Measurements from ENCODE around the gene YWHAH.

YWHAH gene

DNA sequence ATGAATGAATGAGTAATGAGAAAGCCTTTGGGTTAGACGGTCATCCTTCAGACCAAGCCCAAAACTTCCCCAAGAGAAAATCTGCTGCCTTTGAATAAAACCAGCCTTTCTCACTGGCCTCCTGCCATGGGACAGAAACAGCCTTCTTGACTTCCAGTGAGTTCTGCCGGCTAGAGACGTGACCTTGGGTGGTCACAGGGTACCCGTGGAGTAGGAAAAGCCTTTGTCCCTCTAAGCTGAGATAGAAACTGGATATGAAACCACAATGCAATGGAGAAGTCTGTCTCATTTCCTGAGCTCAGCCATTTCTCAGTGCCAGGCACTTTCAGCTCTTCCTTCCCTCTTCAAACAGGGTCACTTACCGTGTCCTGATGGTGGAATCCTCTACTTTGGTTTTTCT lies 21.2 kb upstream of the YWHAH start:
- H3K4me3 ChIP-seq (ENCODE audit: low read depth, low read length): no peak overlapping the region
- TF ChIP-seq, protein P1, sequence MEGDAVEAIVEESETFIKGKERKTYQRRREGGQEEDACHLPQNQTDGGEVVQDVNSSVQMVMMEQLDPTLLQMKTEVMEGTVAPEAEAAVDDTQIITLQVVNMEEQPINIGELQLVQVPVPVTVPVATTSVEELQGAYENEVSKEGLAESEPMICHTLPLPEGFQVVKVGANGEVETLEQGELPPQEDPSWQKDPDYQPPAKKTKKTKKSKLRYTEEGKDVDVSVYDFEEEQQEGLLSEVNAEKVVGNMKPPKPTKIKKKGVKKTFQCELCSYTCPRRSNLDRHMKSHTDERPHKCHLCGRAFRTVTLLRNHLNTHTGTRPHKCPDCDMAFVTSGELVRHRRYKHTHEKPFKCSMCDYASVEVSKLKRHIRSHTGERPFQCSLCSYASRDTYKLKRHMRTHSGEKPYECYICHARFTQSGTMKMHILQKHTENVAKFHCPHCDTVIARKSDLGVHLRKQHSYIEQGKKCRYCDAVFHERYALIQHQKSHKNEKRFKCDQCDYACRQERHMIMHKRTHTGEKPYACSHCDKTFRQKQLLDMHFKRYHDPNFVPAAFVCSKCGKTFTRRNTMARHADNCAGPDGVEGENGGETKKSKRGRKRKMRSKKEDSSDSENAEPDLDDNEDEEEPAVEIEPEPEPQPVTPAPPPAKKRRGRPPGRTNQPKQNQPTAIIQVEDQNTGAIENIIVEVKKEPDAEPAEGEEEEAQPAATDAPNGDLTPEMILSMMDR (IDR thresholded peaks at IDR 0.05; ENCODE audit: low read depth, low read length): no peak

DNA sequence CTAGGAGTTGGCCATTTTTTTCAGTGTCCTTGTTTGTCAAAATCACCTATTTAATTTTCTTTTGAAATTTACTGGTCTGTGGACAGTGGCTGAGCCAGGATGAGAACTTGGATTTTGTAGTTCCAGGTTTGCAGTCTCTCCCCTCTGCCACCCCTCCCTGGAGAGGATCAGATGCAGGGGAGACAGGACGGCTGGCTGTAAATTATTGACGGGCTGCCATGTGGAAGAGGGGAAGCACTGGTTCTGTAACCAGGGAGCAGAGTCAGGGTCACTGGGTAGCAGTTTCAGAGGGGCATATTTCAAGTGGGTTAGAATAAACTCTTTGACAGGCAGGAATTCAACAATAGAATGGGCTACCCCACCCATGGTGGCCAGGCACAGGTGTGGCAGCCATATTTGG lies 20.6 kb upstream of the YWHAH start:
- TF ChIP-seq, protein P1 (IDR thresholded peaks at IDR 0.05; ENCODE audit: low read depth, low read length): no peak
- H3K4me3 ChIP-seq (ENCODE audit: low read depth, low read length): no peak overlapping the region

DNA sequence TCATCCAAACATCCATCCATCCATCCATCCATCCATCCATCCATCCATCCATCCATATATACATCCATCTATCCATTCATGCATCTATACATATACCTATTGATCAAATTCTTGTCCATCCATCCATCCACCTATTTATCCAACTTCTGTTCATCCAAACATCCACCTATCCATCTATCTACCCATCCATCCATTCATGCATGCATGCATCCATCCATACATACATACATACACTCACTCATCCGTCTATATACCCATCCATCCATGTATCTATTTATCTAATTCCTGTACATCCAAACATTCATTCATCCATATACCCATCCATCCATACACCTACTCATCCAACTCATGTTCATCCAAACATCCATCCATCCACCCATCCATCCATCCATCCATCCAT lies 19.3 kb upstream of the YWHAH start:
- H3K4me3 ChIP-seq (ENCODE audit: low read depth, low read length): no peak overlapping the region
- TF ChIP-seq, protein P1 (IDR thresholded peaks at IDR 0.05; ENCODE audit: low read depth, low read length): no peak

DNA sequence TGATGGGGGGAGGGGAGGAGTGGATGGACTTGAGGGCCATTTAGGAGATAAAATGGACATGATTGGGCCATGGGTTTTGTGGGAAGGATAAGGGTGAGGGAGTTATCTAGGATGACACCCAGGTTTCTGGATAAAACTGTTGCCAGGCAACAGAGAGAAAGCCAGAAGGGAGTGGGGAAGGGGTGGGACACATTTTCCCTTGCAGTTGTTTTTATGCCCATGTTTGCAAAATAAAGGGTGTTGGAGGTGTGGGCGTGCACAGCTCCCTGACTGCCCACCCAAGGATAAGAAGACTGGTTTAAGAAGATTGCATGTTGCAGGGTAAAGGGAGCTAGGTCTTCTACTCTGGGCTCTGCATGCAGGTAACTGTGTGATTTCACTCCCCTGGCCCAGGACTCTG lies 18.3 kb upstream of the YWHAH start:
- TF ChIP-seq, protein P1 (IDR thresholded peaks at IDR 0.05; ENCODE audit: low read depth, low read length): no peak
- H3K4me3 ChIP-seq (ENCODE audit: low read depth, low read length): no peak overlapping the region

DNA sequence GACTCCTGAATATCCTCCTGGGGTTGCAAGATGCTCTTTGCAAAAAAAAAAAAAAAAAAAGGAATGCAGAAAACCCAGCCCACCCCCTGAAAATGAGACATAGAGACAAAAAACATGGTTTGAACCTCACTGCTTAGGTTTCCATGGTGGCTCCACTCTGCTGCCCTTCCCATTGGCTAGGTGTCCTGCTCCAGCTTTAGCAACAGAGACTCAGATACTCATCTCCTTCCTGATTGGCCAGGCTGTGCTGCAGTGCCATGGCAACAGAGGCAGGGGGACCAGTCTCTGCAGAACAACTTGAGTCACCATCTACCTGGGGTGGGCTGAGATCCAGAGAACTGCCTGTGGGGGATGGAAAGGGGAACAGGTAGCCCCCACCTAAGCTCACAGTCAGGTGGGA lies 17.4 kb upstream of the YWHAH start:
- TF ChIP-seq, protein P1 (IDR thresholded peaks at IDR 0.05; ENCODE audit: low read depth, low read length): no peak
- no peak overlapping the region for H3K4me3 ChIP-seq (ENCODE audit: low read depth, low read length)

DNA sequence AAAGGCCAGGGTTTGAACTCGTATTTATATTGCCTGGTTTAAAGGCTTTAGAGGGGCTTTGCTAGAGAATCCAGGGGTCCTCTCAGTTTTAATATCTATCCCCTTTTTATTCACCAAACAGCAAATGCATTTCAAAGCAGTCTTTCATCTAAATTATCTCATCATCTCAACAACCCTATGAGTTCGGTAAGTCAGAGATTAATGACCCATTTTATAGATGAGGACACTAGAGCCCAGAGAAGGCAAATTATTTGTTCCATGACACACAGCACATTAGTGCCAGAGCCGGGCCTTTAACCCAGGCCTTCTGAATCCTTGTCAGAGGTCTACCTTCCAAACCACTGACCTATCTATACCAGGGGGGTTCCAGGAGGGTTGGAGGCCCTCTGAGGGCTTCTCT lies 16.8 kb upstream of the YWHAH start:
- no peak overlapping the region for H3K4me3 ChIP-seq (ENCODE audit: low read depth, low read length)
- TF ChIP-seq, protein P1 (IDR thresholded peaks at IDR 0.05; ENCODE audit: low read depth, low read length): no peak

DNA sequence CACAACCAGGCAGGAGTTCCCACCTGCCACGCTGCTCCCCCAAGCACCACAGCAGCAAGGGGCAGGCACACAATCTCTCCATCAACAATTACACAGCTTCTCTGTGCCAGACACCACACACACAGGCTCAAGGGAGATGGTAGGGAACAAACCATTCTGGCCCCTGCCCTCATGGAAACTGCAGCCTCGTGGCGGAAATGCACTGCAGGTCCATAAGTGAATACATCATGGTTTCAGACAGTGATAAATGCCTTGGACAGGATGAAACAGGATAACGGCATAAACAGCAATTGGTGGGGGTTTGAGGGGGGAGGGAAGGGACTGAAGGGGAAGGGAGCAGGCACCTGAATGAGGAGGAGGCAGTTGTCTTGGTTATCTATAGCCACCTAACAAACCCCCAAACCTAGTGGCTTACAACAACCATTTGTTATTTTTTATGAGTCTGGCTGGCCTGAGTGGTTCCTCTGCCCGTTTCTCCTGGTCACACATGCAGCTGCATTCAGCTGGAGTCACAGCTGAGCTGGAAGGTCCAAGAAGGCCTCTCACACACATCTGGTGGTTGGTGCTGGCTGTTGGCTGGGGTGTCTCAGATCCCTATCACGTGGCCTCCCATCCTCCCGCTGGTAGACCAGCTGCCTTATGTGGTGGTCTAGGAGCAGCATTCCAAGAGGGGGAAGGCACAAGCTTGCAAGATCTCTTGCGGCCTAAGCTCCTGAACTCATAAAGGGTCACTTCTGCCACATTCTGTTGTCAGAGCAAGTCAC lies 15.0 kb upstream of the YWHAH start:
- no peak overlapping the region for H3K4me3 ChIP-seq (ENCODE audit: low read depth, low read length)
- TF ChIP-seq, protein P1 (IDR thresholded peaks at IDR 0.05; ENCODE audit: low read depth, low read length): no peak
